CD4-positive, alpha-beta T cell treated with Interleukin-12 subunit alpha and Interleukin-12 subunit beta, for 1 hour (primary cell): ENCODE results near the gene SLC16A3.
"Not testable (repeated sequence)": the region's sequence is repeated elsewhere in the genome, so short reads cannot be mapped to it uniquely, and the experiment has no call there.

Source experiments
- DNase-seq: peaks from one replicate; pipeline ENCODE4 v3.0.0-alpha.2; 2020

SLC16A3 gene

DNA sequence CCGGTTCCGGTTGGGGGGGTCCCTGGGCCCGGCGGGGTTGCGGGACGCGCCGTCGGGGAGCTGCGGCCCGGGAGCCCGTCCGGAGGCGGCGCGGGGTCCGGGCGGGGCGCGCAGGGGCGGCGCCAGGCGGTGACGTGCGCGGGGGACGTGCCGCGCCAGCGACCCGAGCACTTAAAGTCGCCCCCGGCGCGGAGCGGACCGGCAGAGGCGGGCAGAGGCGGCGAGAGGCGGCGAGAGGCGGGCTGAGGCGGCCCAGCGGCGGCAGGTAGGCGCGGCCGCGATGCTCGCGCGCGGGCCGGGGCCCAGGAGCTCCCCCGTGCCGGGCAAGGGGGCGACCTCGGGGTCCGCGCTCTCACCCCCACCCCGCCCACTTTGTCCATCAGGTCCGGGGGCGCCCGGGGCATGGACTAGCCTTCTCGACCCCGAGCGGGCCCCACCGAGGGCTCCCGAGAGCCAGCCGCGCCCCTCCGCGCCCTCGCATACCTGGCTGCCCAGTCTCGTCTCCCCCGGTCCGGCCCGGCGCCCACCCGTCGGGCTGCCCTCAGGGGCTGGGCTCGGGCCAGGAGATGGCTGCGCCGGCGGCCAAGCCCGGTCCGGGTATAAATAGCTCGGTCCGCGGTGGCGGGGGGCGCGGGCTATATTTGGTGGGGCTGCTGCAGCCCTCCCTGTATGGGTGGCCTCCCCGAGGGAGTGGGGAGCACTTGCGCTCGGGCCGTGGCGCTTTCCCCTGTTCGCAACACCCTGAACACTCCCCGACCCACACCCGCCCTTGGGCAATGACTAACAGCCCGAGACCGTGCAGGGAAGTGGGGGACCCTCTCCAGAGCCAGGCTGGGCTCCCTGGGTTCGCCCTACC, at the start of gene SLC16A3:
Gene SLC16A3, plus strand, starts transcription at position 201 of the 856 bp plus-strand sequence. CDS start 6,967 bp downstream, outside the sequence.
- DNase-seq: peak; percentile 81

DNA sequence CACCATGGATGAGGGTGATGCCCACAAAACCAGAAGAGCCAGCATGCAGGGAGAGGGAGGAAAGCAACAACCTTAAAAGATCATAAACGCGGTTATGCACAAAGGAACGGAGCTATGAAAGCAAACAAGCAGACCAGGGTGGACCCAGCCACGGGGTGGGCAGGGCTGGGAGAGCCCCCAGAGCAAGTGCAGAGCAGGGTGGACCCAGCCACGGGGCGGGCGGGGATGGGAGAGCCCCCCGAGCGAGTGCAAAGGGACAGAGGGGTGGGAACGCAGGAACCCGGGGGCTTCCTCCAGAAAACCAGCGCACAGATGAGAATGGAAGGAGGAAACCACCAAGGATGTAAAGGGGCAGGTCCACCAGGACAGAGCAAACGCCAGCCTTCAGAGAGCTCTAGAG, 49.4 kb upstream of the SLC16A3 start:
- DNase-seq: no peak

DNA sequence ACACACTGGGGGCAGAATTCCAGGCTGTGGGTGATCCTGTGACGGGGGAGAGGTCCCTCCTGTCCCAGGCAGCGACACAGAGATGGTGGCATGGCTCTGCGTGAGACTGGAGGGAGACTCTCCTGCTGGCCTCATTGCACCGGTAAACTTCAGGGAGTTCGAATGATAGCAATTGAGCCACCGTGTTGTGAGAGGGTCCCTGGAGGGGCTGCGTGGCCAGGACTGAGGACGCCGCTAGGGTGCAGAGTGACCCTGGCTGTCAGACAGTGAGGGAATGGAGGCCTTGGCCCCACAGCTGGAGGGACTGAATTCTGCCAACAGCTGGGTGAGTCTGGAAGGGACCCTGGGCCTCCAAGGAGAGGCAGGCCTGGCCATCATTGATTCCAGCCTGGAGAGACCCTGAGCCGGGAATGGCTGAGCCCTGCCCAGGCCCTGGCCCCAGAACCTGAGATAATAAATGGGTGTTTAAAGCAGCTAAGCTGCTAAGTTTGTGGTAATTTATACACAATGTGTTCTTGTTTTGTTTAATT, 48.8 kb upstream of the SLC16A3 start:
- DNase-seq: no peak

DNA sequence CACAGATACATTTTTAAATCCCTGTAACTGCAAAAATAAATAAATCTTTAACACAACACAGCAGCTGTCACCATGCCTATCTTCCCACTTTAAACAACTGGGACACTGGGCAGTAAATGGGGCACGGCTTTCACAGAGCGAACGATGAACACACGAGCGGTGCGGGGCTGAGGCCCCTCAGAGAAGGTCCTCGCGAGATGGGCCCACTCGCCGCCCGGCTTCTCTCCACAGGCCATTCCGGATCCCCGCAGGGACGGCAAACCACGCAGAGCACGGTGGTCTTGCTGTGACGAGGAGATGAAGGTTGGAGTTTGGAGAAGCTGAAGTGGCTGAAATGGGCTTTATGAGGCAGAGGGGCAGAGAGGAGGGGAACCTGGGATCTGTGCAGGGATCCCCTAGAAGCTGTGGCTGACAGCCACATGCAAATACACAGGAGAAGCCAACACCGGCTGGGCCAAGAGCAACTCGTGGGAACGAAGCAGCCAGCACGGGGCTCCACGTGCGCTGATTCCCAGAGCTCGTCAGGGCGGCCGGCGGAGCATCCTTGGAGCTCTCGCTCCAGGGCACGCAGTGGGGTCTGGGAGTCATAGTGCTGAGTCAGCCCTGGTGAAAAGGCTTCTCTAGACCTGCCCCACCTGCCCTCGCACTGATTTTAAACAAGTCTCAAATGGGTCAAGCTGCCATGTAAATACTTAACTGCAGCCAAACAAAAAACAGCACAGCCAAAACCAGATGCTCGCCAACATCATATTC, 47.9 kb upstream of the SLC16A3 start:
- no peak for DNase-seq

DNA sequence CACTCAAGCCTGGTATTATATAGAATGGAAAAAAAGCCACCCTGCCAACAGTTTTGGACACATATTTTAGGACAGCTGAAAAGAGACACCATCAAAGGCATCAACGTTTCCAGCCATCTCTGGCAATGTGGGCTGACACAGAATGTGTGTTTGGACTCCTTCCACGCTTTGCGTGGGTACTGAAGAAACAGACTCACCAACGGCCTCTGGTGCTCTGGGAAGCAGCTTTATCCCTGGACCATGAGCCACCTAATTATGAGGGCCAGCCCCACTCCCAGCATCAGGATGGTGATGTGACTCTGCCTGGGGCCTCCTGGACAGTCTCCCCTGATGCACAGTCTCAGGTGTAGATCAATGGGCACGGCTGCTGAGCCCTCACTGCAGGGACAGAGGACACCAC, 44.1 kb upstream of the SLC16A3 start:
- DNase-seq: no peak

DNA sequence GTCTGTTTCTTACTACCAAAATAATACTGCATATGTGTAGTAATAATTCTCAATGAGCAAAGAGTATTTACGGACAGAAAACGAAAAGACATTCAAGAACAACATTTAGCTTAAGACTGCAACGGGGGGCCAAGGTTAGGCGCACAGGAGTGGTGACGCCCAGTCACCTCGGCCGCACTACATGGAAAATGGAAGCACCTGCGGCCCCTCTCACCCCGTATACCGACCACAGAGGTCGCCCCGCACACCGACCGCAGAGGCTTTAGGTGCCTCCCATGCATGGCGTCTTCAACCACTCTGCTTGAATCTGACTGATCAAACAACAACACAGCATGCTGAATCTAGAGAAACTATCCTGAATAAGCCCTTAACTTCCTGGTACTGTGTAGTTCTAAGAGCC, 42.6 kb upstream of the SLC16A3 start:
- no peak for DNase-seq

DNA sequence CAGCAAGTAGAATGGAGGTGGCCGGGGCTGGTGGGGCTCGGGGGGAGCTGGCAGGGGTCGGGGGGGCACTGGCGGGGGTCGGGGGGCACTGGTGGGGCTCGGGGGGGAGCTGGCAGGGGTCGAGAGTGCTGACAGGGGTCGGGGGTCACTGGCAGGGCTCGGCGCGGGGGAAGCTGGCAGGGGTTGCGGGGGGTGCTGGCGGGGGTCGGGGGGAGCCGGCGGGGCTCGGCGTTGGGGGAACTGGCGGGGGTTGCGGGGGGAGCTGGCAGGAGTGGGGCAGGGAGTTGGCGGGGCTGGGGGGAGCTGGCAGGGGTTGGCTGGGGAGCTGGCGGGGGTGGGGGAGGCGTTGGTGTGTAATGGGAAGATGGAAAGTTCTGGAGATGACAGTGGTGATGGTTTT, 41.3 kb upstream of the SLC16A3 start:
- DNase-seq: no peak

DNA sequence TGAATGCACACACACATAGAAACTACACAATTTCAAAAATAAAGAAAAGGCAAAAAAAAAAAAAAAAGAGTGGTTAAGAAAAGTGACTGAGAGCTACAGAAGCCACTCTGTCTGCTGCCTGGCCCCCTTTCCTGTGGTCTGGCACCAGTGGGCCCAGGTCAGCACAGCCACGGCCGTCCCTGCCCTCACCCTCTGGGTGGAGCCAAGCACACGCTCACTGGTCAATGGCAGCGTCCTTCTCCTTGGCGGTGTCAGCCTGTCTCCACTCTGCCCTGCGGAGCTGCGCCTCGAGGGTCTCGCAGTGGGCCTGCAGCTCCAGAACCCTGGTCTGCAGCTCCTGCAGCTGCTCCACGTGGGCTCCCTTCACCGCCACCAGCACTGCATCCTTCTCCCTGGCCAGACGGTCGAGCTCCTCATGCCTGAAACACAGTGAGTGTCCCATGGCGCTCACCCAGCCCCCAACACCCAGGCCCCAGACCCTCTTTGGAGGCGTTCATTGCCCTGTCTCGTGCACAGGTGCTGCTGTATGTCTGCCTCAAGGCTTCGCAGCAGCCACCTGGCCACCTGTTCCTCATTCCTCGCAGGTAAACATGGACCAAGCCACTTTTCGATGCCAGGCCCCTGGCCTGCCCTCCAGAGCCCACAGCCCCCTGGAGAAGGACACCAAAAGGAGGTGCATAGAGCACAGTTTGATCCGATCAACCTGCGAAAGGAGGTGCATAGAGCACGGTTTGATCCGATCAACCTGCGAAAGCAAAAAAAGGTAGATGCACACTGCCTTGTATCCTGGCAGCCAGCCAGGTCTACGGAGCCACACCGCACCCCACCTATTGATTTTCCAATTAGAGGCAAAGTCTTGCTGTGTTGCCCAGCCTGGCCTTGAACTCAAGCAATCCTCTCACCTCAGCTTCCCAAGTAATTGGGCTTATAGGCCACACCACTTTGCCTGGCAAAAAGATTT, 40.6 kb upstream of the SLC16A3 start:
- DNase-seq: no peak

DNA sequence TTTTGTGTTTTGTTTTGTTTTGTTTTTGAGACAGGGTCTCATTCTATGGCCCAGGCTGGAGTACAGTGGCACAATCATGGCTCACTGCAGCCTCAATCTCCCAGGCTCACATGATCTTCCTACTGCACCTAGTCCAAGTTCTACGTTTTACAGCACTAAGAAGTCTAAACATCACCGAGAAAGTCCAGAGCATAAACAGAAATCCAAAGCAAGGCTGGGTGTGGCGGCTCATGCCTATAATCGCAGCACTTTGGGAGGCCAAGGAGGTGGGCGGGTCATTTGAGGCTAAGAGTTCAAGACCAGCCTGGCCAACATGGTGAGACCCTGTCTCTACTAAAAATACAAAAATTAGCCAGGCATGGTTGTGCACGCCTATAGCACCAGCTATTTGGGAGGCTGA, 35.8 kb upstream of the SLC16A3 start:
- DNase-seq: not testable (repeated sequence)

DNA sequence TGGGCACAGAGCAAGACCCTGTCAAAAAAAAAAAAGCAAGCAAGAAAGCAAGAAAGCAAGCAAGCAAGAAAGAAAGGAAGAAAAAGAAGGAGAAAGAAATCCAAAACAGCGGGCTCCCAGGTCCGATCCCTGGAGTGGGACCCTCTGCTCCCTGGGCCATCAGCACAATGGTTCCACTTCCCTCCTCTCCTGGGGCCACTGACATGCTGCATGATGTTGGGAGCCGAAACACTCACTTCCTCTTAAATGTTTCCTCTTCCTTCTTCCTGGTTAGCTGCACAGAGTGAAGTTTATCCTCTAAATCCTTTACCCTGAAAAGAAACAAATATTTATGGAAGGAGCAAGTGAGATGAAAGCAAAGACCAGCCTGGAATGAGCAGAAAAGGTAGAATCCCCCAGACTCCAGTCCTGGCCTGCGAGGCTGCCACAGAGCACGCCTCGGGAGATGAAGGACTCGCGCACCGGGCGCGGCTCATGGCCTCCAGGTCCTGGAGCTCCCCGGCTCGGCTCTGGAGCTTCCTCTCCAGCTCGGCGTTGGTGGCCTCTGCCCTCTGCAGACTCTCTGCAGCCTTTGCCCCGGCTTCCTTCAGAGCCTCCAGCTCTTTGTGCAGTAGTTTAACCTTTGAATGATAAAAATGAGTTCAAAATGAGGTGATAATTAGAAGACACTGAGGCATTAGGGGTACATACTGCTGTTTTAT, 35.2 kb upstream of the SLC16A3 start:
- no peak for DNase-seq

DNA sequence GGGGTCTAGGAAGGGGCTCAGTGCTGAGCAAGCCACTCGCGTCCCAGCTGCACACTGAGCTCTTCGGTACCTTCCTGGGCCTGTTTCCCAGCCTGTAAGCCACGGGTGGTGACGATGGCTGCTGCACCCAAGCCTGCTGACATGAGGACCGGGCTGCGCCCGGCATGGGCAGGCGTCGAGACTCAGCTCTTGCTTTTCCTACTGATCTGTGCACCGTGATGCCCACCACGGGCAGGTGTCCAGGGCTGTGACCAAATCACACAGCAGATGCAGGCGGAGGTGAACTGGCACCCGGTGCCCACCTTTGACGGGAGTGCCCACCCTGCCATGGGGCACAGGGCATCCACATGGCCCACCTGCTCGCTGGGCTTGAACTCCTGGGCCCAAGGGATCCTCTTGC, 34.1 kb upstream of the SLC16A3 start:
- no peak for DNase-seq

DNA sequence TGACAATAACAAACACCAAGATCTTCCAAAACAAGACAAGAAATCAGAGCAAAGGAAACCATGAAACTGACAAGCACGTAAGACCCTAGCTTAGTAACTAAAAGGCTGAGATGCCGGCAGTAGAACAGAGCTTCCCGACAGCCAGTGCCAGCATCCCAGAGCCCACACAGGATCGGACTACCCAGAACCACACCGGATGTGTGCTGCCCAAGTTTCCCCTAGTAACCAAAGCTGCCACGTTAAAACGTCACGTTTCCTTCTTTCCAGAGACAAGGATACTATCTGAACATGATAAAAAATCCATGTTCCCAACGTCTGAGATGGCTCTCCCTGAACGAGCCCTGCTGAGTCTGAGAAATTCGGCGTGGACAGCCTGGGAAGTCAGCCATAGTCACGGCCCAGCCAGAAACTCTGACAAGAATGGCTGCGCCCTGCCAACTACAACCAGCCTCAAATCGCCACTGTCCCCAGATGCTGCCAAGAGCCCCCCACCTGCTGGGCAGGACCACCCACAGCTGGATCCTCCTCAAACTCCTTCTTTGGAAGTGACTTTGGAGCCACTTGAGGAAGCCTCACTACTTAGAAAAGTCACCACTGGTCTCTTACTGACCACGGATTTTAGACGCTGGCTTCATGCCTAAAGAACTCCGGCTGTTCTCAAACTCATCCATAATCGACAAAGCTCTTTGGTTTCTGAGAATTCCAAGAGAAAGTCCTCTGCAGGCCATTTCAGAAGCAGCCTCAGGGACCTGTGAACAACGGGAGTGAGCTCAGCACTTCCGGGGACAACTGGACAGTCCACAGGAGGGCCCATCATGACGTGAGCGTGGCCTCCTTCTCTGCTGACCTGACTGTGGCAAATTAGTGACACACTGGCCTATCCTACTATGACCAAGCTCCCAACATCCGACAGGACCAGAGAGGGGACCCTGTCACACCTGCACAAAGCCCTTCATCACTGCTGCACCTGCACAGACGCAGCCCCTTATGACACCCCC, 32.9 kb upstream of the SLC16A3 start:
- DNase-seq: no peak

DNA sequence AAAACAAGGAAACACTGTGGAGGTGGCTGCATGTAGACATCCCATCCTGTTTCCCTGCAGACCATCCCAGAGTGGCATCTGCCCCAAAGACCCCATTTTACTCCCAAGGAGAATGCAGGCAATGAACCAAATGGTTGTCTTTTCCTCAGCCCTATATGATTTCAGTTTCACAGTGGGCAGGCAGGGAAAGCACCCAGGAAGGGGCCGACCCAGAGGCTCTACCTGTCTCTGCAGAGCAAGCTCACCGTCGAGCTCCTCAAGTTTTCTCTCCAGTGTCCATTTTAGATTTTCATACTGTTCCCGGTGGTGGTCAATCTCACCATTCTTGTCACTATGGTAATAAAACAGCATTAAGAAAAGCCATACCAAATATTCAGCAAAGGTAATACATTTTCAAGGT, 30.8 kb upstream of the SLC16A3 start:
- DNase-seq: peak; percentile 16

DNA sequence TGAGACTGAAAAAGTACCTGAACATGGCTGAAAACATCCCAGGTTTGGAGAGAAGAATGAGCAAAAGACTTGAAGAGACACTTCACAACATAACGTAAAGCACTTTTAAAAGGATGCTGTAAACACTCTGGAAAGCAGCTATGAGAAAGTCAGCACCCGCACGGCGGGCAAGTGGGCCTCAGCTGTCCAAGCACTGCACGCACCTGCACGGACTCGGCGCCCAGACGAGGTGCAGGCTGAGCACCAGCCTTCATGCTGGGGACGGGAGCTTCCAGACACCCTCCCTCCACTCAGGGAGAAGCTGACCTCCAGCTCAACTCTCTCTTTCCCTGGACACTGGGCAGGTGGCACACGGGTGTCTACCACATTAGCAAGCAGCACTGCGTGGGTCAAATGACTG, 29.3 kb upstream of the SLC16A3 start:
- no peak for DNase-seq

DNA sequence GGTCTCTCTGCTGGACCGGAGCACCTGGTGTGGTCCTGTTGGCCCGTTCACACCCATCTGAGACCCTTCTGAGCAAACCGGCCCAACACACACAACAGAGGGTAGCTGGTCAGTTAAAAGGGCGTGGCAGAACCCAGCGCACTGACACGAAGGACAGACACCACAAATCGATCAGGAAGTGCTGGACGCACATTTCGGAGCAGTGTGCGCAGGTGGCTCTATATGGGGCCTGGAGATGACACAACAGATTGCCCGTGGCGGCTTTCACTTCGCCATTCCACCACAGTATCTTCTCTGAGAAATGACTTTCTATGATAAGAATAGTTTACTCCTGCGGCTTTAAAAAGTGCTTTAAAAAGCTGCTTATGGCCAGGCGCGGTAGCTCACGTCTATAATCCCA, 28.7 kb upstream of the SLC16A3 start:
- no peak for DNase-seq

DNA sequence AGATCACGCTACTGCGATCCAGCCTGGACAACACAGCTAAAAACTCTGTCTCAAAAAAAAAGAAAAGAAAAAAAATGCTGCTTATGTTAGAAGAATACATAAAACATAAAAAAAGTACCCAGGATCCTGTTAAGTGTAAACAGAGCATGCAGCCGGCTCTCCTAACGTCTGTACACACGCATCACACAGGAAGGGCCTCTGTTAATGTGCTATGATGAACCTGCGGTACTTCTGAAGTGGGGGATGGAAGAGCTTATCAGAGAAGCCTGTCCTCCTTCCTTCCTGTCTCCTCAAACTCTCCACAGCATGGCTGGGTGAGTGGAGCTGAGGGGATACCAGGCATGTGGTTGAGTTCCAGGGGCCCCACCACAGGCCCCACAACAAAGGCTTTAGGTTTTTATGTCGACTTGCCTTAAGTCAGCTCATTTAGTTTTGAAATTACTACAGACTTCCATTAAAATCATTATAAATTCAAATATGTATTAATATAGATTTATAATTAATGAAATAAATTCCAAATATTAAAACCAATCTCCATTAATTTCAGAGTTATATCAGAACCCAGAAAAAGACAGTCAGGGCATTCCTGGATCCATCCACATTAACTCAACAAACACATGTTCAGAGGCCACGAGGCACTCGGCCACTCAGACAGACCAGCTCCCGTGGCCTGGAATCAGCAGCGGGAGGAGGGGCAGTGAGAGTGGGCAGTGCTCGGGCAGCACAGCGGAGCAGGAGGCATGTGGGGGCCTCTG, 27.9 kb upstream of the SLC16A3 start:
- DNase-seq: peak; percentile 81

DNA sequence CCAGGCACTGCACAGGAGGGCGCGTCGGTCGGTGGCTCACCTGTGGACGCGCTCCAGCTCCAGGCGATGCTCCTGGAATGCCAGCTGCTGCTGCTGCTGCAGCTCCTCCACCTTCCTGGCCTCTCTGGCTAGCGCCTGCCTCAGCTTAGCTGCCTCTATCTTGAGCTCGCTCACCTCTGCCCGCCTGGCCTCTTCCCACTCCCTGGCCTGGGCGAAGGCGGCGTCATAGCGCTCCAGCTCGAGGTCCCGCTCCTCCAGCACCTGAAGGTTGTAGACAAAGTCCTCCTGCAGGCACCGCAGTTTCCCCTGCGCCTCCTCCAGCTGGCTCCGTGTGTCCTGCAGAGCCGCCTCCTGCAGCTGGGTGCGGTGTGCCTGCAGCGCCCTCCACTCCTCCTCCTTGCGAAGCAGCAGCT, 27.3 kb upstream of the SLC16A3 start:
- DNase-seq: no peak

DNA sequence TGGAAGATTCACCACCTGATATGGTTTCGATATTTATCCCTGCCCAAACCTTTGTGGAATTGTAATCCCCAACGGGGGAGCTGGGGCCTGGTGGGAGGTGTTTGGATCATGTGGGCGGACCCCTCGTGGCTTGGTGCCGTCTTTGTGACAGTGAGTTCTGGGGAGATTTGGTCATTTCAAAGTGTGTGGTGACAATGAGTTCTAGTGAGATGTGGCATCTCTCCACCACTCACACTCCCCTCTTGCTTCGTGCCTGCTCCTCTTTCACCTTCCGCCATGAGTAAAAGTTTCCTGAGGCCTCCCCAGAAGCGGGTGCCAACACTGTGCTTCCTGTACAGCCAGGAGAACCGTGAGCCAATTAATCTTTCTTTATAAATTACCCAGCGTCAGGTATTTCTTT, 25.9 kb upstream of the SLC16A3 start:
- no peak for DNase-seq

DNA sequence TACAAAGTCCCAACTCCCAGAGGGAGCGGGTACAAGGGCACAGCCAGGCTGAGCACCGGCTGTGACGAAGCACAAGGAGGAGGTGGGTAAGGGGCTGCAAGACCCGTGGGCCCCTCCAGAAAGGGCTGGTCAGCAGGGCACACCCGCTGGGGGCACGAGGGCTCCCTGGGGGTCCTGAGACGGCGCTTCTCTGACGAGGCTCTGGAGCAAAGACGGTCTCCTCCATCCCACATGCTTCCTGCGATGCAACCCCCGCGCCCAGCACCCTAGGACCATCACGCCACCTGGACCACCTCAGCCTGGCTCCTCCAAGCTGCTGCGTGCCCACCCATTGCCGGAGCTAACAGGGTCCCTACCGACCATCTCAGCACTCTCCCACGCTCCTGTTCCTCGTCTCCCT, 24.9 kb upstream of the SLC16A3 start:
- DNase-seq: no peak
